Measurements from ENCODE around the gene FFAR4.

The FFAR4 gene

DNA sequence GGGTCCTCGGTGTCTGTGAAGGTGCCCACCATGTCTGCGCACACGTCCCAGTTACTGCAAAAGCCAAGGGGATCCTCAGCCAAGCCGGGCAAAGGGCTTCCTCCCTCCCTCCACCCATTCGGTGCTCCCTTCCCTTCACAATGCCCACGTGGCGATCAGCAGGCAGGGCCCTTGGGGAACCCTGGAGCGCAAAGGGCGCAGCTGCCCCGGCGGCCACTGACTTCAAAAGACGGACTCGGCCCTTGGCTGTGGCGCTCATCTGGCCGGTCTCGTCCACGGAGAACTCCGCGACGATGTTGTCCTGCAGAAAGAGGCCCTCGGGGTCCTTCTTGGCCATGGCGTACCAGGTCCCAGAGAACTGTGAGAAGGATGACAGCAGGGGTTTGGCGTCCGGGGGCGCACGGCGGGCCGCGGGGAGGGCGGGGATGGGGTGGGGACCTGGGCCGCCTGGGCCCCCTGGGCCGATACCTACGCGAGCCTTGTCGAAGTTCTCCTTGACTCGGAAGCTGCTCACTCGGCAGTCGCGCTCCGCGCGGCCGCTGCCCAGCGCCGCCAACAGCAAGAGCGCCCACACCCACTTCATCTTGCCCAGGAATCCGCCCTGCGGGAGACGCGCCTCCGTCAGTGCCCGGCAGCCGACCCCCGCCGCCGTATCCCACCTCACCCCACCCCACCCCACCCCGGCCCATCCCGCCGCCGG lies 34.1 kb downstream of the FFAR4 start:
- no peak for DNase-seq (ENCODE audit: low spot score)

DNA sequence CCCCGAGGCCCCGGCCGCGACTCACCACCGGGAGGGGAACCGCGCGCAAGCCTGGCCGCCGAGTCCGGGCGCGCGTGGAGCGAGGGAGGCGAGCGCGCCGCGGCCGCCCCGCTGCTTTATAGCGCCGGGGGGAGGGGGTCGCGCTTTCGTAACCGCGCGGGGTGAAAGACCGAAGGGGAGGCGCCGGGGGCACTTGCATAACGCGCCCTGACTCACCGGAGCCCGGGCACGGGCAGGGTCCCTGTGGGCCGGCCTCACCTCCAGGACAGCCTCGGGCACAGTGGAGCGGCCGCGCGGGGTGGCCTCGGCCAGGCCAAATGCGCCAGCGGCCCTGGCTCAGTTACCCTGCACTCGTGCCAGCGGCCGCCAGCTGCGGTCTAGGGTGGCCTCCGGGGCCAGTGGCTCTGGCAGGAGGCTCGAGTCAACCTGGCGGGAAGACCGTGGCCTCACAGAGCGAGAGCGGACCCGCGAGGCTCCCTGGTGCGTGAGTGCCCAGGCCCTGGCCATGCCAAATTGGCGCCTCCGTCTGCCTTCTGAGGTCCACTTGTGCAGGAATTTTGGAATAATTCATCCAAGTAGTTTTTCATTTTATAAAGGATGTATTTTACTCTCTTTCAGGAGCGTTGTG lies 34.8 kb downstream of the FFAR4 start, which contains the start of gene RBP4:
TSS of gene RBP4 (minus strand) at position 90 of the 628 bp plus-strand sequence. CDS start 207 bp downstream, outside the sequence.
- DNase-seq (ENCODE audit: low spot score): no peak

DNA sequence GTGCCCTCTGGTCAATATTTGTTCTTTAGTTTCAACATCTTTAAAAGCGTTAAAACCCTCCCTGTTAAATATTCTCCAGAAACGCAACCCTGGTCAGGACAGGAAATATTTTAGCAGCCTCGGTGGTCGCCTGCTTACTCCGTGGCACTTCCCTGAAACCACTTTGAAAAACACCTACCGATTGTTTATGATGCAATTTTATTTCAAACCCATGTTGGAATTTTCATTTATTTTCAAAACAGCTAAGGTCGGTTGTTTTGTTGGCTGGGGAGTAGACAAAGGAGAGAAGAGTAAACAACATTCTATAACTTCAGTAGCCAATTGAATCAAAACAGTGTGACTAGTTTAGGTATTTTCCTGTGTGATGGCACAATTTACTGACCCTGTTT lies 35.3 kb downstream of the FFAR4 start:
- DNase-seq (ENCODE audit: low spot score): no peak

DNA sequence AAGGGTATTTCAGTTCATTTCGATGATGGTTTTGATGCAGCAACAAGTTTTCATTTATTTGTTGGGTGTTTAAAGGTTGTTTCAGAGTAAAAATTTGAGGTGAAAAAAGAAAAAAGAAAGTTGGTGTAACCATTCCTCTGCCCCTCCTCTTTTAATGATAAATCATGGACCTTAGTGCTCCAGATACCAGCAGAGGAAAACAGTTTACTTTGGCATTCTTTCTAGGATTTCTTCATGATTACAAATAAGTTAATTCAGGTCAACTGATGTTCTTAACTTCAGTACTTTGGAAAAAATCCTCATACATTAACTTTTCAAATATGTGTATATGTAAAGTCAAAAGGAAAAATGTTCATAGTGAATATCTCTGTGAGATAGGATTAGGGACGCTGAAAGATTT lies 36.6 kb downstream of the FFAR4 start:
- DNase-seq (ENCODE audit: low spot score): no peak

DNA sequence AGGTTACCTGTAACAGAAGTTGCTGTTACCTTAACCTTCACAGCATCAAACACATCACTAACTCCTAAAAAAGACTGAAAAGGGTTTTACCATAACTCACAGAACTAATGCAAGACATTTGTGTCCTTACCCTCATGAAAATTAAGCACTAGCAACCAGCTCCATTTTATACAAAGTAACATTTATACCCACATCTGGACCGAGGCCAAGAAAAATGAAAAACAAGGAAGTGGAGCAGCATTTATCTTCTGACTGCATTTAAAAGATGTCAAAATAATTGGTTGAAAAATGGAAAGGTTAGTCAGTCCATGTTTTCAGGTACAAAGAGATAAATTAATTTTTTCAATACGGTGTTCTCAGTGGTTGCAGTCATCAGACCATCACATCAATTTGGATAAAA lies 37.7 kb downstream of the FFAR4 start:
- no peak for DNase-seq (ENCODE audit: low spot score)

DNA sequence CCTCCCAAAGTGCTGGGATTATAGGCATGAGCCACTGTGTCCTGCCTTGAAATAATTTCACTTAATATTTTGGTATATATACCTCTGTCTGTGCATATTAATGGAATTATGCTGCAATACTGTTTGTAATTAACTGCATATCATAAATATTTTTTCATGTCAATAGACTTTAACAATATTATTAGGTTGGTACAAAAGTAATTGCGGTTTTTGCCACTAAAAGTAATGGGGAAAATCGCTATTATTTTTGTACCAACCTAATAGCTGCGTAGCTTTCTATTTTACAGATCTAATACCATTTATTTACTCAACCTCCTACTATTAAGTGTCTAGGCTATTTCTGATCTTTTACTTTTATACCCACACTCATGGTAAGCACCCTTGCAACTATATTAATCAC lies 42.0 kb downstream of the FFAR4 start:
- no peak for DNase-seq (ENCODE audit: low spot score)

DNA sequence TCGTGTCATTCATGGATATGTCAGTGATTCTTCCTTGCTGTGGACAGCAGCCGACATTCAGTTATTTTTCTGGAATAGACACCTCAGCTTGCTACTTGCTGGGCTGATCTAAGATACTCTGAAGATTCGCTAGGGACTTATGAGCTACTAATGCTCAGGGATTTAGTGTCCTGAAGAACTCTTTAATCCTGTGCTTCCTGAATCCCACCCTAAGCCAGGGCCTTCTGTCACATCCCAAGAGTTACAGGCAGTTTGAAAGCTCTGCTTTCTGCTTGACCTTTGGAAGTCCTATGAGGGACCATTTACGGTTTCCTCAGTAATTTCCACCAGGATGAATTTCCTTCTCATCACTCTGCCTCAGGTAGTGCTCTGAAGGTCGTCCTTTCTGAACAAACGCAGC lies 45.8 kb downstream of the FFAR4 start, which contains the start of gene PDE6C:
TSS of gene PDE6C (plus strand) at position 227 of the 400 bp plus-strand sequence. CDS start 189 bp downstream, outside the sequence.
- DNase-seq (ENCODE audit: low spot score): no peak

DNA sequence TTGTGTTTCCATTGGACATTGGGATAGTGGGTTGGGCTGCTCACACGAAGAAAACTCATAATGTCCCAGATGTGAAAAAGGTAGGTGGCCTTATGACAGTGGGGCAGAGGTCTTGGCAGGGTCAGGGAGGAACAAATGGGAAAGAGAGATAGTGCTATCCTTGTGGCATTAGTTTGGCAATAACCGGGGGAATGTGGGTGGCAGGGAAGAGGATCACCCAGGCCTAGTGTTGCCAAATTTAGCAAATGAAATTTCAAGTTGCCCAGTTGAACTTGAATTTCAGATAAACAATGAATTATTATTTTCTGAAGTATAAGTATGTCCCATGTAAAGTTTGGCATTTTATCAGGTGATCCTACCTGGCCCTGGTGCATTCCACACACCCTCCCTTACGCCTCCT lies 46.7 kb downstream of the FFAR4 start:
- DNase-seq (ENCODE audit: low spot score): no peak

DNA sequence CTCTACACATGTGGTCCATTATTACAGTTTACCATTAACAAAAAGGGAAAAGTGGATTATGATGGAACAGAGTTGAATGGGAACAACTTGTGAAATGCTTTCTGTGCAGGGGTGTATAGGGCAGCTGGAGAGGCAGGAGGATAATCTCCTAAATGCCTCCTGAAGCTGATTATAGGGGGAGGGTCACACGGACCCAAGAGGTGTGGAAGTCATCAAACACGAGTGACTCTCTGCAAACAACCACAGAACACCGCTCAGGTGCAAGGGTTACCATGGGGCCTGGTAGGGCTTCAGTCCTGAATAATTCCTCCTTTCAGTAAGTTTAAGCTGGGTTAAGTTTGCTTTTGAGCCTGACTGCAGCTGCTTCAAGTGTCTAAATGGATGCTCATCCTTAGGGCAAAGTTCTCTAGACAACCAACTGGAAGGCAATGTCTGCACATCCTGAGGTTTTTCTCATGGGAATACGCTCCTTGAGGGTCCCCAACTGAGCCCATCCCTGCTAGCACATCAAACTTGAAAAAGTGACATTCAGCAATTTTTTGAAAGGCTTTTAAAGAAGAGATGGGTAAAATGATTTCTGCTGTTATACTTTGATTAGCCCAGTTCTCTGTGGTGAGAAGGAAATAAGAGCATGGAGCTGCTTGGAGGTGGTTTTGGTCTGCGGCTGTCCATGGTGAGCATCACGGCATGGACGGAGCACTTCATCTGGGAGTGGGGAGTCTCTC lies 47.8 kb downstream of the FFAR4 start:
- no peak for DNase-seq (ENCODE audit: low spot score)

DNA sequence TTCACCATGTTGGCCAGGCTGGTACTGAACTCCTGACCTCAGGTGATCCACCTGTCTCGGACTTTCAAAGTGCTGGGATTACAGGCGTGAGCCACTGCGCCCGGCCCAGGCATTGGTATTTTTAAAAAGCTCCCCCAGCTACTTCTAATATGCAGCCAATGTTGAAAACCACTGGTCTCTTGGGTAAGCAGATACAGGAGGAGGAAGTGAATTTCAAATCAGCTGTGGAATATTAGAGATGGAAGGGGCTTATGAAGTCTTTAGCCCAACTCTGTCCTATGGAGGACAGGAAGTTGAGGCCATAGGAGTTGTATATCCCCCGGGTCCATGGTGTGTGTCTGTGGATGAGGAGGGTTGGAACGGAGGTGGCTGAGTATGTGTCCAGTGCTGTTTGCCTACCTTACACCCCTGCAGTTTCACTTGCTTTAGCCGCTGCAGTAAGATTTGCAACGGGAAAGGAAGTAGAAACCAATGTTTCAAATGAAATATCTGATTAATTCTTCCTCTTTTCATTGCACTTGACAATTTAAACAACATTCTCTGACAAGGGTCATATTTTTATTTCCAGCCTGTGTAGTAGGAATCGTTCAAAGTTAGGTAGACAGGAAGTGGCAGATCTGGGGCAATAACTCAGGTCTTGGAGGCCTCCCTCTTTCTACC lies 49.2 kb downstream of the FFAR4 start:
- DNase-seq (ENCODE audit: low spot score): no peak

DNA sequence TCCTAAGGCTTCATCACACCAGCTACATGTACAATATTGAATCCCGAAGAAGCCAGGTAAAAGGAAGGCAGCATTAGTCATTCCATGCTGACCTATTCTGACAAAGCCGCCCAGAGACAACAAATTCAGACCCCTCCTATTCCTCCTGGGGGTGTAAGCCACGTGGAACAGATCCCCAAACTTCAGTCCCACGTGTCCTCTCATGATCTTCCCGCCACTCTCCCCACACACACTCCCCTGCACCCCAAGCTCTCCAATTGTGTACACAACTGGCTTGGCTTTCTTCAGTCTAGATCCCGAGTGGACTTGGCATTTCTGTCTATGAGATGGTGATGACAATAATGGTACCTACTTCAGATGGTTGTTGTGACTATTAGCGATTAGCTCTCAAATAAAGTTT lies 54.5 kb downstream of the FFAR4 start:
- DNase-seq (ENCODE audit: low spot score): no peak

DNA sequence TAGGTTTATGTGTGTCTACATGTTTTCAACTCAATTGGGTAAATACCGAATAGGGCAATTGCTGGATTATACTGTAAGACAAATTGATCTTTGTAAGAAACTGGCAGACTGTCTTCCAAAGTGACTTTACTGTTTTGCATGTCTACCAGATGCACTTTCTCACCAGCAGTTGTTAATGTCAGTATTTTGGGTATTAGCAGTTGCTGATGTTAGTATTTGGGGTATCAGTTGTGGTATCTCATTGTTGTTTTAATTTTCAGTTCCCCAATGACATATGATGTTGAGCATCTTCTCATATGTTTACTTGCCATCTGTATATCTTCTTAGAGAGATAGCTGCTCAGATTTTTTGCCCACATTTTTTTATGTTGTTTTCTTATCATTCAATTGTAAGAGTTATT lies 56.5 kb downstream of the FFAR4 start:
- DNase-seq (ENCODE audit: low spot score): no peak

DNA sequence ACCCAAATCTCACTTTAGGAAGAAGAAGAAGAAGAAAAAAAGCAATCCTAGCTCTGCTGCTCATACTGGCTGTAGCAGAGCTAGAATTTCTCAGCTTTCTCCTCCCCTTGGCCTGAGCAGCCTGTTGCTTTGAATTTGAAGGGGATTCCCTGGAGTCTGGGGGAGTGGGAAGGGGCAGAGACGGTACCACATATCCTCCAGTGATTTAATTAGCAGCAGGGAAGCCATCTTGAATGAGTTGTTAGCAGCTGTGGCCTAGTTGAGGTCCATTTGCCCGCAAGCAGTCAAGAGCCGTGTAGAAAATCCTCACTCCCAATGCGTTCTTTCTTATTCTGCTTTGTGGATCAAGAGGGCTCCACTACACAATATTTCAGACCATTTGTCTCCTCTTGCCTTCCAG lies 62.4 kb downstream of the FFAR4 start:
- DNase-seq (ENCODE audit: low spot score): no peak

DNA sequence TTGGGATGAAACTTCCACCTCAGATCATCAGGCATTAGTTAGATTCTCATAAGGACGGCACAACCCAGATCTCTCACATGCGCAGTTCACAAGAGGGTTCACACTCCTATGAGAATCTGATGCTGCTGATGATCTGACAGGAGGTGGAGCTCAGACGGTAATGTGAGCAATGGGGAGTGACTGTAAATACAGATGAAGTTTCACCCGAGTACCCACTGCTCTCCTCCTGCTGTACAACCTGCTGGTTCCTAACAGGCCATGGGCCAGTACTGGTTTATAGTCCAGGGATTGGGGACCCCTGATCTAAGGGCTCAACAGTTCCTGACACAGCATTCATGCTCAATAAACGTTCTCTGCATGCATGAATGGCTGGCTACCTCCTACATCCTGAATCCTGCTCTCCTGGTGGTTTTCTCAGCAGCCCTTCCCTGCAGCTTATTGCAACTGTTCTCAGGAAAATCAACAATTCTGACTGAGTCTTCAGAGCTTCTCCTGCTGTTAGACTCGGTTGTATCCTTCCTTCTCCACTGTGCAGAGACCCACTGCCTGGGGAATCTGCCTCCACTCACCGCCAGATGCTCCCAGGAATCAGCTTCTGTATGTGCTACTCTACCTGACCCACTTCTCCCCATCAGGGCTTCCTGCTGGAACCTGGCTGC lies 63.3 kb downstream of the FFAR4 start:
- no peak for DNase-seq (ENCODE audit: low spot score)

DNA sequence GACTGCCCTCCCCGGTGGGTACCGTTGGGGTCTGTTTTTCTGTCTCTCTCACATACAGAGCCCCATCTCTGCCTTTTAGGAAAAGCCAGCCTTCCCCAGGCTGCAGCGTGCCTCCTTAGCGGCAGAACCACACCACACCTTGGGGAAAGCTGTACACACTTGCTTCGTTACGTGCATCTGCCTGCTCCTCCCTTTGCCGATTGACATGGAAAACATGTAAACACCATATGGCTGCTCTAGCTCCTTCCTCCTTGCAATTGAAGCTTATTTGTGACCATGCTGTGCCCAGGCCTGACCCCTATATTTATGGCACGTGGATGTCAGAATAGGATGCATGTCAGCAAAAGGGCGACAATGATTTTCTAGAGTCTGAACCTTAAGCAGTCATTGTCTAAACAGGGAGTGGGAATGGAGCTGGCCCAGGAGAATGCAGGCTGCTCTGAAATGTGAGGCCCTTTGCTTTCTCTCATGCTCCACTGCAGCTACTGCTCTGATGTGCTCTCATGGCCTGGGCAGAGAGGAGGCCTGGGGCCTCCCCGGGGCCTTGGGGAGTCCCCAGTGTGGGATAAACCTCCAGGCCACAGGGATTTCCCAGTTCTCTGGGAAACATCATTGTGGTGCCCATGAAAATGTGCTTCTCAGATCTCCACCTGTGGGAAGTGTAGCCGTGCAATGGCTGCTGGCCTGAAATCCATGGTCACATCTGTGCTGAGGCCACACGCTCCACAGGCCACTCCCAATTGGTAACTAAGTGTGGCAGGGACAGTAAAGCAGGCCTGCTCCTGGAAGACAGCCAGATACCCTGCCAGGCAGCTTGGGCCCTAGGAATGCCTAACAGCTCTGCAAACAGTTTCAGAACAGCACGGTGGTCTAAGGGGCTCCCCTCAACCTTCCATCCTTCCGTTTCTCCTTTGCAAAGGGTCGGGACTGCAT lies 64.4 kb downstream of the FFAR4 start:
- DNase-seq (ENCODE audit: low spot score): no peak
